HG03103 (cell line): ENCODE data around the gene THSD4.
"Not testable (repeated sequence)": the region's sequence is repeated elsewhere in the genome, so short reads cannot be mapped to it uniquely, and the experiment has no call there.

ENCODE experiments used
- ATAC-seq: cut with Tn5 transposase; IDR thresholded peaks from one replicate; pipeline ENCODE4 v1.9.1; 2021; ENCODE audit warnings: low read depth; ENCODE audit not compliant: unreplicated experiment

THSD4 gene

GRCh38 chr15:71658036-71658435 is 542.8 kb downstream of the THSD4 start:
- ATAC-seq, result no peak

- no peak for ATAC-seq
Observed at GRCh38 chr15:71658827-71659729, 543.8 kb downstream of the THSD4 start.

- ATAC-seq, result no peak
Observed at GRCh38 chr15:71659730-71660067, 544.4 kb downstream of the THSD4 start.

GRCh38 chr15:71660501-71660900 is 545.2 kb downstream of the THSD4 start:
- ATAC-seq, result no peak

GRCh38 chr15:71662306-71662705 is 547.0 kb downstream of the THSD4 start:
- ATAC-seq, result no peak

GRCh38 chr15:71664622-71665021 is 549.4 kb downstream of the THSD4 start:
- ATAC-seq, result no peak

- ATAC-seq, result no peak
Observed at GRCh38 chr15:71666763-71667620, 551.7 kb downstream of the THSD4 start.

GRCh38 chr15:71669688-71670087 is 554.4 kb downstream of the THSD4 start:
- ATAC-seq, result no peak

GRCh38 chr15:71670222-71670621 is 555.0 kb downstream of the THSD4 start:
- ATAC-seq, result not testable (repeated sequence)

GRCh38 chr15:71674354-71674753 is 559.1 kb downstream of the THSD4 start:
- no peak for ATAC-seq

- ATAC-seq, result no peak
Observed at GRCh38 chr15:71677352-71677751, 562.1 kb downstream of the THSD4 start.

- ATAC-seq, result no peak
Observed at GRCh38 chr15:71677766-71678165, 562.5 kb downstream of the THSD4 start.

- no peak for ATAC-seq
Observed at GRCh38 chr15:71678191-71678590, 562.9 kb downstream of the THSD4 start.

- ATAC-seq, result no peak
Observed at GRCh38 chr15:71678605-71679004, 563.3 kb downstream of the THSD4 start.

- no peak for ATAC-seq
Observed at GRCh38 chr15:71679223-71679792, 564.0 kb downstream of the THSD4 start.

GRCh38 chr15:71679793-71680353 is 564.6 kb downstream of the THSD4 start:
- no peak for ATAC-seq

GRCh38 chr15:71682001-71682400 is 566.7 kb downstream of the THSD4 start:
- ATAC-seq, result no peak

- ATAC-seq, result no peak
Observed at GRCh38 chr15:71683411-71684274, 568.4 kb downstream of the THSD4 start.

- ATAC-seq, result no peak
Observed at GRCh38 chr15:71685420-71685993, 570.2 kb downstream of the THSD4 start.
